Esophagus squamous epithelium (tissue), 4 donors: ENCODE measurements around the gene CA14.

Experiments used
- POLR2A ChIP-seq, 4 donors: fragments of 450-650 bp; IDR thresholded peaks; one replicate each; pipeline ENCODE4 v1.6.1; 2017; ENCODE audit warnings: antibody characterized with exemption in 4 of 4, mild to moderate bottlenecking in 4 of 4, moderate library complexity in 3 of 4
- TF ChIP-seq, protein P1 (sequence below), 6 experiments: fragments of 450-650 bp in 4 of 6; fragments of 200-600 bp in 2 of 6; sonication (generic) in 2 of 6; IDR thresholded peaks; one replicate each; pipeline ENCODE4 v1.5.1; 2016 to 2019; ENCODE audit warnings: antibody characterized with exemption in 6 of 6, mild to moderate bottlenecking in 4 of 6, moderate library complexity in 4 of 6

- TF ChIP-seq, protein P1, sequence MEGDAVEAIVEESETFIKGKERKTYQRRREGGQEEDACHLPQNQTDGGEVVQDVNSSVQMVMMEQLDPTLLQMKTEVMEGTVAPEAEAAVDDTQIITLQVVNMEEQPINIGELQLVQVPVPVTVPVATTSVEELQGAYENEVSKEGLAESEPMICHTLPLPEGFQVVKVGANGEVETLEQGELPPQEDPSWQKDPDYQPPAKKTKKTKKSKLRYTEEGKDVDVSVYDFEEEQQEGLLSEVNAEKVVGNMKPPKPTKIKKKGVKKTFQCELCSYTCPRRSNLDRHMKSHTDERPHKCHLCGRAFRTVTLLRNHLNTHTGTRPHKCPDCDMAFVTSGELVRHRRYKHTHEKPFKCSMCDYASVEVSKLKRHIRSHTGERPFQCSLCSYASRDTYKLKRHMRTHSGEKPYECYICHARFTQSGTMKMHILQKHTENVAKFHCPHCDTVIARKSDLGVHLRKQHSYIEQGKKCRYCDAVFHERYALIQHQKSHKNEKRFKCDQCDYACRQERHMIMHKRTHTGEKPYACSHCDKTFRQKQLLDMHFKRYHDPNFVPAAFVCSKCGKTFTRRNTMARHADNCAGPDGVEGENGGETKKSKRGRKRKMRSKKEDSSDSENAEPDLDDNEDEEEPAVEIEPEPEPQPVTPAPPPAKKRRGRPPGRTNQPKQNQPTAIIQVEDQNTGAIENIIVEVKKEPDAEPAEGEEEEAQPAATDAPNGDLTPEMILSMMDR (IDR thresholded peaks at IDR 0.05): peak in 3 of 6 experiments; percentile 21 to 43 (median 27)
- TF ChIP-seq POLR2A (IDR thresholded peaks at IDR 0.05): peak in 2 of 4 donors; percentile 27 to 46
These were observed 44.1 kb upstream of the CA14 start for GRCh38 chr1:150213170-150214098.
